ENCODE data around the gene YJEFN3.

The YJEFN3 gene

DNA sequence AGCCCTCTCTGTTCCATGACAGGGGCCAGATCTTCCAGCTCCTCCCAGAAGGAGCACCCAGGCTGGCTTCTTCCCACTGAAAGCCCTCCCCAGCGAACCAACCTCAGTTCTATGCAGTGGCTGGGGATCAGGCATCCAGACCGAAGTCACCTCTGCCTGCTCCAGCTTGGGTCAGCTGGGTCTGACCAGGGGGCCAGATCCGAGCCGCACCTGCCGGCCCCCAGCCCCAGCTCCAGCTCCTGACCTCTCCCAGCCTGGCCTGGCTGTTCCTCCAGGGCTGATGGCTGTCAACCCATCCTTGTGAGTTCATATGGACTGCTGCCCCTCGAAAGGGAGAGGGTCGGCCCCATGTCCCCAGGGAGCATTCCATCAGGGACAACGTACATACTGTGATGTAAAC lies 21.4 kb upstream of the YJEFN3 start:
- H3F3A ChIP-seq (ENCODE audit: insufficient read depth): 0 out of 2 replicates have a peak, but pooled peaks cover 8% of the 10 kb centered on the region

DNA sequence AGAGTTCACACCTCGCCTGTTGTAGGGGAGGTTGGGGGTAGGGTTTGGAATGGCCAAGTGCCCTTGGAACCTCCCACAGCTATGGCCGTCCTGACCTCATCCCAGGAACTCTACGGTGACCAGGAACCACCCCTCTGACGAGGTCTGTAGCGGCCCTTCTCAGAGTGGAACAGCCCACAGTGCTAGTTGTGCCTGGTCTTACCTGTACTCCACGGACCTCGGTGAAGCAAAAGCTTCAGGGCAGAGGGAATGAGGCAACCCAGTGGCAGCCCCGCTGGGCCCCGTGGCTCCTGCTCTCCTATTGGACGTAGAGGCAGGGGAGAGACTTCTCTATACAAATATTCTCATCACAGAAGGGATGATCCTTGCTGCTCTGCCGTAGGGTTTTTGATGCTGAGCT lies 20.5 kb upstream of the YJEFN3 start:
- no peak overlapping the region for H3K9ac ChIP-seq (ENCODE audit: low read length)
- H3K4me3 ChIP-seq (ENCODE audit: insufficient read depth, low read length, poor library complexity, severe bottlenecking): no peak overlapping the region
- H3K79me2 ChIP-seq (ENCODE audit: insufficient read depth, low read length): no peaks in the 10 kb centered on the region
- H2AFZ ChIP-seq (ENCODE audit: low read depth, low read length, severe bottlenecking): no peak overlapping the region
- H3K36me3 ChIP-seq (ENCODE audit: low read length): peaks cover 6% of the 10 kb centered on the region; the same call in 1 of the 2 replicates
- no peaks in the 10 kb centered on the region for H4K20me1 ChIP-seq (ENCODE audit: low read depth, low read length)
- H3K27ac ChIP-seq (ENCODE audit: low read depth, low read length): no peak overlapping the region
- no peak overlapping the region for H3K4me2 ChIP-seq (ENCODE audit: low read depth, low read length, poor library complexity, severe bottlenecking)
- H3F3A ChIP-seq (ENCODE audit: insufficient read depth): 0 out of 2 replicates have a peak, but pooled peaks cover 8% of the 10 kb centered on the region
- no peaks in the 10 kb centered on the region for H3K9me3 ChIP-seq (ENCODE audit: insufficient read depth, low read length)
- TF ChIP-seq EZH2phosphoT487 (conservative IDR thresholded peaks at IDR 0.05; ENCODE audit: low read length): no peak
- TF ChIP-seq, protein P1, sequence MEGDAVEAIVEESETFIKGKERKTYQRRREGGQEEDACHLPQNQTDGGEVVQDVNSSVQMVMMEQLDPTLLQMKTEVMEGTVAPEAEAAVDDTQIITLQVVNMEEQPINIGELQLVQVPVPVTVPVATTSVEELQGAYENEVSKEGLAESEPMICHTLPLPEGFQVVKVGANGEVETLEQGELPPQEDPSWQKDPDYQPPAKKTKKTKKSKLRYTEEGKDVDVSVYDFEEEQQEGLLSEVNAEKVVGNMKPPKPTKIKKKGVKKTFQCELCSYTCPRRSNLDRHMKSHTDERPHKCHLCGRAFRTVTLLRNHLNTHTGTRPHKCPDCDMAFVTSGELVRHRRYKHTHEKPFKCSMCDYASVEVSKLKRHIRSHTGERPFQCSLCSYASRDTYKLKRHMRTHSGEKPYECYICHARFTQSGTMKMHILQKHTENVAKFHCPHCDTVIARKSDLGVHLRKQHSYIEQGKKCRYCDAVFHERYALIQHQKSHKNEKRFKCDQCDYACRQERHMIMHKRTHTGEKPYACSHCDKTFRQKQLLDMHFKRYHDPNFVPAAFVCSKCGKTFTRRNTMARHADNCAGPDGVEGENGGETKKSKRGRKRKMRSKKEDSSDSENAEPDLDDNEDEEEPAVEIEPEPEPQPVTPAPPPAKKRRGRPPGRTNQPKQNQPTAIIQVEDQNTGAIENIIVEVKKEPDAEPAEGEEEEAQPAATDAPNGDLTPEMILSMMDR (IDR thresholded peaks at IDR 0.05; ENCODE audit: insufficient read depth, low read length, poor library complexity, severe bottlenecking): no peak
- H3K9me2 ChIP-seq (replicated peaks; ENCODE audit: insufficient read depth, low read length): no peaks in the 10 kb centered on the region
- no peaks in the 10 kb centered on the region for H3K27me3 ChIP-seq (ENCODE audit: low read length)

More for the DNA sequence above, 21.4 kb upstream of the YJEFN3 start:
- Histone ChIP-seq H3K27ac (ENCODE audit: low read depth, low read length) (no peak overlapping the region), H2AFZ (ENCODE audit: low read depth, low read length, severe bottlenecking) (no peak overlapping the region), H3K9ac (ENCODE audit: low read length) (no peak overlapping the region), H3K4me3 (ENCODE audit: insufficient read depth, low read length, poor library complexity, severe bottlenecking) (no peak overlapping the region), H3K36me3 (ENCODE audit: low read length) (peaks cover 6% of the 10 kb centered on the region), H3K9me2 (replicated peaks; ENCODE audit: insufficient read depth, low read length) (no peaks in the 10 kb centered on the region), H3K27me3 (ENCODE audit: low read length) (no peaks in the 10 kb centered on the region), H3K4me2 (ENCODE audit: low read depth, low read length, poor library complexity, severe bottlenecking) (no peak overlapping the region), H4K20me1 (ENCODE audit: low read depth, low read length) (no peaks in the 10 kb centered on the region), H3K9me3 (ENCODE audit: insufficient read depth, low read length) (no peaks in the 10 kb centered on the region), H3K79me2 (ENCODE audit: insufficient read depth, low read length) (no peaks in the 10 kb centered on the region)
- TF ChIP-seq EZH2phosphoT487 (conservative IDR thresholded peaks at IDR 0.05; ENCODE audit: low read length): no peak
- TF ChIP-seq, protein P1 (IDR thresholded peaks at IDR 0.05; ENCODE audit: insufficient read depth, low read length, poor library complexity, severe bottlenecking): no peak

DNA sequence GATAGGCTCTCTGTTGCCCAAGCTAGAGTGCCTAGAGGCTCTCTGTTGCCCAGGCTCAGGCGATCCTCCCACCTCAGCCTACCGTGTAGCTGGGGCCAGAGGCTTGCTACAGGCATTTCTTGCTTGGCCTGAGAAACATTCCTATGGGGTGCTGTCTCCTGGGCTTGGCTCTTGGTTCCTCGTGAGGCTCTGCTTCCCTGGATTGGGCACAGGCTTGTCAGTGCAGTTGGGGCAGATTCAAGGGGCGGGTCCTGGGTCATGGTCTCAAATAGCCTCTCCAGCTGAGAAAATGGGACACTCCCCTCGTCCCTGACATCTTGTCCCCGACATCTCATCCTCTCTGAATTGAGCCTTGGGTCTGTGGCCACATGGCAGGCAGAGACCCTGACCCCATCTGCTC lies 18.3 kb upstream of the YJEFN3 start:
- Histone ChIP-seq H3K36me3 (ENCODE audit: low read length) (peaks cover 6% of the 10 kb centered on the region; the same call in 1 of the 2 replicates), H3K9ac (ENCODE audit: low read length) (no peak overlapping the region), H2AFZ (ENCODE audit: low read depth, low read length, severe bottlenecking) (no peak overlapping the region), H3K4me3 (ENCODE audit: insufficient read depth, low read length, poor library complexity, severe bottlenecking) (no peak overlapping the region), H4K20me1 (ENCODE audit: low read depth, low read length) (no peaks in the 10 kb centered on the region), H3F3A (ENCODE audit: insufficient read depth) (0 out of 2 replicates have a peak, but pooled peaks cover 8% of the 10 kb centered on the region), H3K27me3 (ENCODE audit: low read length) (no peaks in the 10 kb centered on the region), H3K4me2 (ENCODE audit: low read depth, low read length, poor library complexity, severe bottlenecking) (no peak overlapping the region), H3K9me2 (replicated peaks; ENCODE audit: insufficient read depth, low read length) (no peaks in the 10 kb centered on the region), H3K27ac (ENCODE audit: low read depth, low read length) (no peak overlapping the region), H3K79me2 (ENCODE audit: insufficient read depth, low read length) (no peaks in the 10 kb centered on the region), H3K9me3 (ENCODE audit: insufficient read depth, low read length) (no peaks in the 10 kb centered on the region)
- TF ChIP-seq EZH2phosphoT487 (conservative IDR thresholded peaks at IDR 0.05; ENCODE audit: low read length): no peak
- TF ChIP-seq, protein P1 (IDR thresholded peaks at IDR 0.05; ENCODE audit: insufficient read depth, low read length, poor library complexity, severe bottlenecking): no peak
